ENCODE data around the gene AGGF1.

AGGF1 gene

GRCh38 chr5:77008413-77008812, 21.8 kb upstream of the AGGF1 start:
- Histone ChIP-seq H3K4ac (ENCODE audit: low read length) (no peak overlapping the region), H2AFZ (ENCODE audit: low read length) (no peak overlapping the region), H3K23ac (ENCODE audit: low read depth, low read length, poor library complexity) (no peak overlapping the region), H3K14ac (ENCODE audit: low read length) (no peak overlapping the region), H2AK5ac (ENCODE audit: low read depth, low read length) (no peak overlapping the region), H3K18ac (ENCODE audit: low read length) (no peak overlapping the region), H3K4me2 (ENCODE audit: insufficient read depth, low read length, poor library complexity, severe bottlenecking) (no peak overlapping the region), H3K27ac (replicated peaks; ENCODE audit: low read length) (no peak overlapping the region), H2BK120ac (ENCODE audit: low read depth, low read length) (no peak overlapping the region), H3K4me3 (ENCODE audit: low read length in 2 of 2) (no peak overlapping the region), H4K8ac (ENCODE audit: low read depth, low read length) (no peak overlapping the region), H3K79me1 (ENCODE audit: low read depth, low read length) (no peaks in the 10 kb centered on the region), H2BK15ac (ENCODE audit: low read length) (no peak overlapping the region), H3K9ac (ENCODE audit: low read depth, low read length, poor library complexity) (no peak overlapping the region), H4K91ac (ENCODE audit: low read depth, low read length, poor library complexity) (no peak overlapping the region), H2BK12ac (ENCODE audit: low read length) (no peak overlapping the region), H2BK5ac (ENCODE audit: low read length) (no peak overlapping the region), H3K36me3 (replicated peaks in 1 of 2; ENCODE audit: control insufficient read depth in 2 of 2, insufficient read depth in 2 of 2, low read length in 2 of 2) (peaks cover 0 to 1% of the 10 kb centered on the region in 2 donors), H3K27me3 (ENCODE audit: control insufficient read depth in 3 of 3, insufficient read depth in 3 of 3, low read depth in 1 of 3, low read length in 3 of 3) (peaks cover 0 to 34% (median 0%) of the 10 kb centered on the region in 3 experiments), H3K9me3 (replicated peaks in 1 of 2; ENCODE audit: control insufficient read depth in 2 of 2, insufficient read depth in 1 of 2, low read depth in 1 of 2, low read length in 2 of 2) (peaks cover 2 to 3% of the 10 kb centered on the region in 2 donors), H3K4me1 (ENCODE audit: control insufficient read depth in 2 of 2, insufficient read depth in 1 of 2, low read depth in 1 of 2, low read length in 2 of 2) (no peaks in the 10 kb centered on the region)
- WGBS, 2 donors (ENCODE audit: extremely low coverage in 2 of 2, insufficient read length in 2 of 2, insufficient replicate concordance in 1 of 2) = no CpG with 5 or more reads among the region's 3 CpGs
- no peak for DNase-seq (ENCODE audit: low spot score)

GRCh38 chr5:77010243-77010642, 20.0 kb upstream of the AGGF1 start:
- no peak overlapping the region for H4K8ac ChIP-seq (ENCODE audit: low read depth, low read length)
- no peak overlapping the region for H3K4me2 ChIP-seq (ENCODE audit: insufficient read depth, low read length, poor library complexity, severe bottlenecking)
- H3K27ac ChIP-seq (replicated peaks; ENCODE audit: low read length) = no peak overlapping the region
- H2BK15ac ChIP-seq (ENCODE audit: low read length) = no peak overlapping the region
- no peaks in the 10 kb centered on the region for H3K4me1 ChIP-seq (ENCODE audit: control insufficient read depth in 2 of 2, insufficient read depth in 1 of 2, low read depth in 1 of 2, low read length in 2 of 2)
- no peak overlapping the region for H3K4ac ChIP-seq (ENCODE audit: low read length)
- H2BK12ac ChIP-seq (ENCODE audit: low read length) = no peak overlapping the region
- no peak overlapping the region for H3K9ac ChIP-seq (ENCODE audit: low read depth, low read length, poor library complexity)
- no peak overlapping the region for H3K23ac ChIP-seq (ENCODE audit: low read depth, low read length, poor library complexity)
- no peak overlapping the region for H3K4me3 ChIP-seq (ENCODE audit: low read length in 2 of 2)
- H3K9me3 ChIP-seq (replicated peaks in 1 of 2; ENCODE audit: control insufficient read depth in 2 of 2, insufficient read depth in 1 of 2, low read depth in 1 of 2, low read length in 2 of 2) = peaks cover 2 to 3% of the 10 kb centered on the region in 2 donors
- no peaks in the 10 kb centered on the region for H3K79me1 ChIP-seq (ENCODE audit: low read depth, low read length)
- H3K14ac ChIP-seq (ENCODE audit: low read length) = no peak overlapping the region
- peaks cover 0 to 1% of the 10 kb centered on the region in 2 donors for H3K36me3 ChIP-seq (replicated peaks in 1 of 2; ENCODE audit: control insufficient read depth in 2 of 2, insufficient read depth in 2 of 2, low read length in 2 of 2)
- no peak overlapping the region for H2AFZ ChIP-seq (ENCODE audit: low read length)
- no peak overlapping the region for H2AK5ac ChIP-seq (ENCODE audit: low read depth, low read length)
- H3K18ac ChIP-seq (ENCODE audit: low read length) = no peak overlapping the region
- DNase-seq (ENCODE audit: low spot score) = no peak
- H2BK5ac ChIP-seq (ENCODE audit: low read length) = no peak overlapping the region
- H4K91ac ChIP-seq (ENCODE audit: low read depth, low read length, poor library complexity) = no peak overlapping the region
- peaks cover 0 to 29% (median 0%) of the 10 kb centered on the region in 3 experiments for H3K27me3 ChIP-seq (ENCODE audit: control insufficient read depth in 3 of 3, insufficient read depth in 3 of 3, low read depth in 1 of 3, low read length in 3 of 3)
- no peak overlapping the region for H2BK120ac ChIP-seq (ENCODE audit: low read depth, low read length)
- WGBS, 2 donors (ENCODE audit: extremely low coverage in 2 of 2, insufficient read length in 2 of 2, insufficient replicate concordance in 1 of 2) = no CpG with 5 or more reads among the region's 5 CpGs

GRCh38 chr5:77011498-77011897, 18.7 kb upstream of the AGGF1 start:
- DNase-seq (ENCODE audit: low spot score) = no peak
- H4K8ac ChIP-seq (ENCODE audit: low read depth, low read length) = no peak overlapping the region
- no peak overlapping the region for H2BK15ac ChIP-seq (ENCODE audit: low read length)
- no peak overlapping the region for H3K14ac ChIP-seq (ENCODE audit: low read length)
- peaks cover 0 to 1% of the 10 kb centered on the region in 2 donors for H3K36me3 ChIP-seq (replicated peaks in 1 of 2; ENCODE audit: control insufficient read depth in 2 of 2, insufficient read depth in 2 of 2, low read length in 2 of 2)
- H2AK5ac ChIP-seq (ENCODE audit: low read depth, low read length) = no peak overlapping the region
- no peak overlapping the region for H3K23ac ChIP-seq (ENCODE audit: low read depth, low read length, poor library complexity)
- no peak overlapping the region for H3K4me3 ChIP-seq (ENCODE audit: low read length in 2 of 2)
- H2AFZ ChIP-seq (ENCODE audit: low read length) = no peak overlapping the region
- H4K91ac ChIP-seq (ENCODE audit: low read depth, low read length, poor library complexity) = no peak overlapping the region
- H3K4ac ChIP-seq (ENCODE audit: low read length) = no peak overlapping the region
- no peak overlapping the region for H3K27ac ChIP-seq (replicated peaks; ENCODE audit: low read length)
- H3K27me3 ChIP-seq (ENCODE audit: control insufficient read depth in 3 of 3, insufficient read depth in 3 of 3, low read depth in 1 of 3, low read length in 3 of 3) = peaks cover 0 to 24% (median 0%) of the 10 kb centered on the region in 3 experiments
- no peak overlapping the region for H2BK120ac ChIP-seq (ENCODE audit: low read depth, low read length)
- H3K79me1 ChIP-seq (ENCODE audit: low read depth, low read length) = no peaks in the 10 kb centered on the region
- no peaks in the 10 kb centered on the region for H3K4me1 ChIP-seq (ENCODE audit: control insufficient read depth in 2 of 2, insufficient read depth in 1 of 2, low read depth in 1 of 2, low read length in 2 of 2)
- peak overlapping the region; percentile 27 for H3K18ac ChIP-seq (ENCODE audit: low read length)
- no peak overlapping the region for H2BK5ac ChIP-seq (ENCODE audit: low read length)
- no peak overlapping the region for H2BK12ac ChIP-seq (ENCODE audit: low read length)
- H3K9ac ChIP-seq (ENCODE audit: low read depth, low read length, poor library complexity) = no peak overlapping the region
- no peak overlapping the region for H3K4me2 ChIP-seq (ENCODE audit: insufficient read depth, low read length, poor library complexity, severe bottlenecking)
- no CpG with 5 or more reads among the region's 5 CpGs for WGBS, 2 donors (ENCODE audit: extremely low coverage in 2 of 2, insufficient read length in 2 of 2, insufficient replicate concordance in 1 of 2)
- H3K9me3 ChIP-seq (replicated peaks in 1 of 2; ENCODE audit: control insufficient read depth in 2 of 2, insufficient read depth in 1 of 2, low read depth in 1 of 2, low read length in 2 of 2) = peaks cover 2 to 3% of the 10 kb centered on the region in 2 donors

GRCh38 chr5:77012601-77013000, 17.6 kb upstream of the AGGF1 start:
- Histone ChIP-seq H2AFZ (ENCODE audit: low read length) (no peak overlapping the region), H4K91ac (ENCODE audit: low read depth, low read length, poor library complexity) (peak overlapping the region; percentile 38), H3K27ac (replicated peaks; ENCODE audit: low read length) (no peak overlapping the region), H3K14ac (ENCODE audit: low read length) (no peak overlapping the region), H3K4me1 (ENCODE audit: control insufficient read depth in 2 of 2, insufficient read depth in 1 of 2, low read depth in 1 of 2, low read length in 2 of 2) (no peaks in the 10 kb centered on the region), H2BK120ac (ENCODE audit: low read depth, low read length) (no peak overlapping the region), H3K23ac (ENCODE audit: low read depth, low read length, poor library complexity) (no peak overlapping the region), H2BK12ac (ENCODE audit: low read length) (no peak overlapping the region), H3K9me3 (replicated peaks in 1 of 2; ENCODE audit: control insufficient read depth in 2 of 2, insufficient read depth in 1 of 2, low read depth in 1 of 2, low read length in 2 of 2) (no peaks in the 10 kb centered on the region), H2BK5ac (ENCODE audit: low read length) (no peak overlapping the region), H4K8ac (ENCODE audit: low read depth, low read length) (no peak overlapping the region), H2BK15ac (ENCODE audit: low read length) (no peak overlapping the region), H3K9ac (ENCODE audit: low read depth, low read length, poor library complexity) (no peak overlapping the region), H3K36me3 (replicated peaks in 1 of 2; ENCODE audit: control insufficient read depth in 2 of 2, insufficient read depth in 2 of 2, low read length in 2 of 2) (no peaks in the 10 kb centered on the region), H3K4me2 (ENCODE audit: insufficient read depth, low read length, poor library complexity, severe bottlenecking) (no peak overlapping the region), H3K79me1 (ENCODE audit: low read depth, low read length) (no peaks in the 10 kb centered on the region), H3K4ac (ENCODE audit: low read length) (no peak overlapping the region), H3K4me3 (ENCODE audit: low read length in 2 of 2) (no peak overlapping the region), H2AK5ac (ENCODE audit: low read depth, low read length) (no peak overlapping the region), H3K18ac (ENCODE audit: low read length) (no peak overlapping the region), H3K27me3 (ENCODE audit: control insufficient read depth in 3 of 3, insufficient read depth in 3 of 3, low read depth in 1 of 3, low read length in 3 of 3) (peaks cover 0 to 18% (median 0%) of the 10 kb centered on the region in 3 experiments)
- DNase-seq (ENCODE audit: low spot score) = no peak
- WGBS, 2 donors (ENCODE audit: extremely low coverage in 2 of 2, insufficient read length in 2 of 2, insufficient replicate concordance in 1 of 2) = no CpG with 5 or more reads among the region's 2 CpGs

Measured in neuronal stem cell (in vitro differentiated cells).